A549 (cell line): Measurements from ENCODE around the gene CLEC4E.

Experiments
- CHD2 ChIP-seq: fragments of 150-350 bp; IDR thresholded peaks from 2 replicates; pipeline ENCODE4 v1.6.1; 2014; ENCODE audit warnings: low read length; ENCODE audit not compliant: partially characterized antibody
- CHD4 ChIP-seq: fragments of 200-600 bp; sonication (generic); IDR thresholded peaks from 2 replicates; pipeline ENCODE4 v1.6.1; 2016; ENCODE audit warnings: antibody characterized with exemption, mild to moderate bottlenecking, borderline replicate concordance
- CTCF ChIP-seq: fragments of >200 bp; sonication (Bioruptor Twin); formaldehyde crosslinking; IDR thresholded peaks from 3 replicates; pipeline ENCODE4 v1.5.1; 2016
- EP300 ChIP-seq, 2 experiments: fragments of >200 bp; sonication (Bioruptor Twin); formaldehyde crosslinking; IDR thresholded peaks; 2 replicates in 1 of 2; 3 replicates in 1 of 2; pipeline ENCODE4 v1.6.1; 2016 to 2017
- KDM1A ChIP-seq: fragments of 200-600 bp; sonication (generic); IDR thresholded peaks from 2 replicates; pipeline ENCODE4 v1.6.1; 2016; ENCODE audit warnings: low read depth, mild to moderate bottlenecking
- NR3C1 ChIP-seq: fragments of >200 bp; sonication (Bioruptor Twin); formaldehyde crosslinking; IDR thresholded peaks from 3 replicates; pipeline ENCODE4 v1.6.1; 2017
- POLR2A ChIP-seq: IDR thresholded peaks from 2 replicates; pipeline ENCODE4 v1.6.1; 2012; ENCODE audit warnings: mild to moderate bottlenecking, low read length
- RAD21 ChIP-seq, 2 experiments: fragments of >200 bp in 1 of 2; sonication (Bioruptor Twin) in 1 of 2; formaldehyde crosslinking in 1 of 2; IDR thresholded peaks in 1 of 2; conservative IDR thresholded peaks in 1 of 2; 2 replicates in 1 of 2; 3 replicates in 1 of 2; pipeline ENCODE4 v1.6.1; 2012 to 2018; ENCODE audit warnings: inconsistent platforms in 1 of 2
- RCOR1 ChIP-seq: fragments of 150-350 bp; IDR thresholded peaks from 2 replicates; pipeline ENCODE4 v1.6.1; 2014; ENCODE audit warnings: antibody characterized with exemption, low read length, low read depth
- RFX5 ChIP-seq: fragments of 450-650 bp; IDR thresholded peaks from 2 replicates; pipeline ENCODE4 v1.7.1; 2014; ENCODE audit warnings: antibody characterized with exemption, mild to moderate bottlenecking, moderate library complexity
- ZNF302 ChIP-seq: fragments of 250-450 bp; sonication (Bioruptor Pico); IDR thresholded peaks from 2 replicates; pipeline ENCODE4 v1.9.0; 2021; ENCODE audit warnings: inconsistent platforms, mild to moderate bottlenecking, moderate library complexity
- TF ChIP-seq, protein P1 (sequence below): fragments of >200 bp; sonication (Bioruptor Twin); formaldehyde crosslinking; IDR thresholded peaks from 3 replicates; pipeline ENCODE4 v1.6.1; 2016
- TF ChIP-seq, protein P2 (sequence below): fragments of 200-600 bp; sonication (generic); IDR thresholded peaks from 2 replicates; pipeline ENCODE4 v1.6.1; 2016; ENCODE audit warnings: antibody characterized with exemption, mild to moderate bottlenecking, moderate library complexity
- TF ChIP-seq, protein P3 (sequence below): fragments of 450-650 bp; IDR thresholded peaks from 2 replicates; pipeline ENCODE4 v1.6.1; 2014; ENCODE audit warnings: antibody characterized with exemption

DNA sequence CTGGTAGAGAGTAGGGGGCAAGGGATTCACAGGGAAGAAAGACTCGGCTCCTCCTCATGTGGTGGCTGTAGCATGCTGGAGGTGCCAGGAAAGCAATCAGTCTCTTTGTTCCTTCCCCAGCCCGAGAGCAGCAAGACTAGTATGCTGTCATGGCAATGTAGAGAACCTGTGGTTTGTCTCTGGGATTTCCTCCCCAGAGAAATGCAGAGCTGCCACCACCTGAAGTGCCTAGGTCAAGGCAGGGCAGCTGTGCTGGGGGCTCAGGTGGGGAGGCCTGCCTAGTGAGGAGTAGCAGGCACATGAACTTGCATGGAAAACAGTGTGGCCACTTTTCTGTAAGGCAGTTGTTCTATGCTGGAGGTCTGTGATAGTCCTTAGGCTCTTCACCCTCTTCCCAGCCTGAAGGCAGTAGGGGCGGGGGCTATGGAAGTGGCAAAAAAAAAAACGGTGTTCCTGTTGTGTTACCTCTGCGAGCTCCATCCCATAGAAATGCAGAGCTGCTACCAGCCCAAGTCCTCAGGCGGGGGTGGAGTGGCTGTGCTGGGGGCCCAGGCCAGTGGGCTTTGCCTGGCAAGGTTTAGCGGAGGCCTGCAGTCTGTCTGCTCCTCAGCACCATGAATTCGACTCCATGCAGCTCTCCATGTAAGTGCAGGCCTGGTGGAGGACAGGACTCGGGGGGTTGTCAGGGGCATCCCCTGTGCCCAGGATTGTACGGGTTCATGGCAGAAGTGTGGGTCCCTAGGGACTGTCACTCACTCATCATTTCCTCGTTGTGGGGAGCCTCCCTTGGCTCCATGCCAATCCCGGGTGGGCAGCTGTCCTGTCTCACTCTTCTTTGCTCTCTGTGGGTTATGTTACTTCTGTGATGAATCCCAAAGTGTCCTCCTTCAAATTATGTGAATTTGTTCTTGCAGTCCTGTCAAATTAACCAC is 31.5 kb downstream of the CLEC4E start:
- TF ChIP-seq KDM1A (no peak), RFX5 (no peak), RCOR1 (no peak), CTCF (no peak), RAD21 (conservative IDR thresholded peaks at IDR 0.05 in 1 of 2, IDR thresholded peaks at IDR 0.05 in 1 of 2) (no peak), CHD2 (no peak), ZNF302 (CRISPR knock-in tag) (no peak), POLR2A (no peak), NR3C1 (no peak), EP300 (IDR thresholded peaks at IDR 0.05) (no peak), CHD4 (no peak)
- TF ChIP-seq, protein P1, sequence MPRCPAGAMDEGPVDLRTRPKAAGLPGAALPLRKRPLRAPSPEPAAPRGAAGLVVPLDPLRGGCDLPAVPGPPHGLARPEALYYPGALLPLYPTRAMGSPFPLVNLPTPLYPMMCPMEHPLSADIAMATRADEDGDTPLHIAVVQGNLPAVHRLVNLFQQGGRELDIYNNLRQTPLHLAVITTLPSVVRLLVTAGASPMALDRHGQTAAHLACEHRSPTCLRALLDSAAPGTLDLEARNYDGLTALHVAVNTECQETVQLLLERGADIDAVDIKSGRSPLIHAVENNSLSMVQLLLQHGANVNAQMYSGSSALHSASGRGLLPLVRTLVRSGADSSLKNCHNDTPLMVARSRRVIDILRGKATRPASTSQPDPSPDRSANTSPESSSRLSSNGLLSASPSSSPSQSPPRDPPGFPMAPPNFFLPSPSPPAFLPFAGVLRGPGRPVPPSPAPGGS = no peak
- TF ChIP-seq, protein P2, sequence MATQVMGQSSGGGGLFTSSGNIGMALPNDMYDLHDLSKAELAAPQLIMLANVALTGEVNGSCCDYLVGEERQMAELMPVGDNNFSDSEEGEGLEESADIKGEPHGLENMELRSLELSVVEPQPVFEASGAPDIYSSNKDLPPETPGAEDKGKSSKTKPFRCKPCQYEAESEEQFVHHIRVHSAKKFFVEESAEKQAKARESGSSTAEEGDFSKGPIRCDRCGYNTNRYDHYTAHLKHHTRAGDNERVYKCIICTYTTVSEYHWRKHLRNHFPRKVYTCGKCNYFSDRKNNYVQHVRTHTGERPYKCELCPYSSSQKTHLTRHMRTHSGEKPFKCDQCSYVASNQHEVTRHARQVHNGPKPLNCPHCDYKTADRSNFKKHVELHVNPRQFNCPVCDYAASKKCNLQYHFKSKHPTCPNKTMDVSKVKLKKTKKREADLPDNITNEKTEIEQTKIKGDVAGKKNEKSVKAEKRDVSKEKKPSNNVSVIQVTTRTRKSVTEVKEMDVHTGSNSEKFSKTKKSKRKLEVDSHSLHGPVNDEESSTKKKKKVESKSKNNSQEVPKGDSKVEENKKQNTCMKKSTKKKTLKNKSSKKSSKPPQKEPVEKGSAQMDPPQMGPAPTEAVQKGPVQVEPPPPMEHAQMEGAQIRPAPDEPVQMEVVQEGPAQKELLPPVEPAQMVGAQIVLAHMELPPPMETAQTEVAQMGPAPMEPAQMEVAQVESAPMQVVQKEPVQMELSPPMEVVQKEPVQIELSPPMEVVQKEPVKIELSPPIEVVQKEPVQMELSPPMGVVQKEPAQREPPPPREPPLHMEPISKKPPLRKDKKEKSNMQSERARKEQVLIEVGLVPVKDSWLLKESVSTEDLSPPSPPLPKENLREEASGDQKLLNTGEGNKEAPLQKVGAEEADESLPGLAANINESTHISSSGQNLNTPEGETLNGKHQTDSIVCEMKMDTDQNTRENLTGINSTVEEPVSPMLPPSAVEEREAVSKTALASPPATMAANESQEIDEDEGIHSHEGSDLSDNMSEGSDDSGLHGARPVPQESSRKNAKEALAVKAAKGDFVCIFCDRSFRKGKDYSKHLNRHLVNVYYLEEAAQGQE = no peak
- TF ChIP-seq, protein P3, sequence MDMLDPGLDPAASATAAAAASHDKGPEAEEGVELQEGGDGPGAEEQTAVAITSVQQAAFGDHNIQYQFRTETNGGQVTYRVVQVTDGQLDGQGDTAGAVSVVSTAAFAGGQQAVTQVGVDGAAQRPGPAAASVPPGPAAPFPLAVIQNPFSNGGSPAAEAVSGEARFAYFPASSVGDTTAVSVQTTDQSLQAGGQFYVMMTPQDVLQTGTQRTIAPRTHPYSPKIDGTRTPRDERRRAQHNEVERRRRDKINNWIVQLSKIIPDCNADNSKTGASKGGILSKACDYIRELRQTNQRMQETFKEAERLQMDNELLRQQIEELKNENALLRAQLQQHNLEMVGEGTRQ = no peak
